Fibroblast of pulmonary artery (primary cell): ENCODE measurements around the gene TPST1.

Experiments
- DNase-seq: peaks from one replicate; pipeline ENCODE4 v3.0.0-alpha.2; 2010; ENCODE audit warnings: low read depth
- H3K4me3 ChIP-seq: replicated peaks from 2 replicates; pipeline ENCODE4 v1.5.1; 2011; ENCODE audit warnings: low read depth, mild to moderate bottlenecking, control low read depth, low read length, moderate library complexity
- TF ChIP-seq, protein P1 (sequence below): IDR thresholded peaks from 2 replicates; pipeline ENCODE4 v1.5.1; 2011; ENCODE audit warnings: mild to moderate bottlenecking, control low read depth, low read length, inconsistent platforms; ENCODE audit errors: missing control alignments

TPST1 gene

DNA sequence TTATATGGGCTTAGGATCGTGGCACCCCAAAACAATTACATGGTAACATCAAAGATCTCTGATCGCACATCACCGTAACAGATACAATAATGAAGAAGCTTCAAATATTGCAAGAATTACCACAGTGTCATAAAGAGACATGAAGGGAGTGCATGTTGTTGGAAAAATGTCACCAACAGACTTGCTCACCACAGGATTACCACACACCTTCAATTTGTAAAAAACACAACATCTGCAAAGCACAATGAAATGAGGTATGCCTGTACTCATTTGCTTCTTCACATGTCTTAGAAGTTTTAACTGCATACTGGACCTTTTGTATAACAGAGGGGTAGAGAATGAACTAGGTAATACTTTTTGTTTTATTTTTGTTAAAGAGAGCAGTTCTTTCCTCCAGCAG is 96.6 kb downstream of the TPST1 start:
- TF ChIP-seq, protein P1, sequence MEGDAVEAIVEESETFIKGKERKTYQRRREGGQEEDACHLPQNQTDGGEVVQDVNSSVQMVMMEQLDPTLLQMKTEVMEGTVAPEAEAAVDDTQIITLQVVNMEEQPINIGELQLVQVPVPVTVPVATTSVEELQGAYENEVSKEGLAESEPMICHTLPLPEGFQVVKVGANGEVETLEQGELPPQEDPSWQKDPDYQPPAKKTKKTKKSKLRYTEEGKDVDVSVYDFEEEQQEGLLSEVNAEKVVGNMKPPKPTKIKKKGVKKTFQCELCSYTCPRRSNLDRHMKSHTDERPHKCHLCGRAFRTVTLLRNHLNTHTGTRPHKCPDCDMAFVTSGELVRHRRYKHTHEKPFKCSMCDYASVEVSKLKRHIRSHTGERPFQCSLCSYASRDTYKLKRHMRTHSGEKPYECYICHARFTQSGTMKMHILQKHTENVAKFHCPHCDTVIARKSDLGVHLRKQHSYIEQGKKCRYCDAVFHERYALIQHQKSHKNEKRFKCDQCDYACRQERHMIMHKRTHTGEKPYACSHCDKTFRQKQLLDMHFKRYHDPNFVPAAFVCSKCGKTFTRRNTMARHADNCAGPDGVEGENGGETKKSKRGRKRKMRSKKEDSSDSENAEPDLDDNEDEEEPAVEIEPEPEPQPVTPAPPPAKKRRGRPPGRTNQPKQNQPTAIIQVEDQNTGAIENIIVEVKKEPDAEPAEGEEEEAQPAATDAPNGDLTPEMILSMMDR: no peak
- no peak overlapping the region for H3K4me3 ChIP-seq
- DNase-seq: peak; percentile 42

DNA sequence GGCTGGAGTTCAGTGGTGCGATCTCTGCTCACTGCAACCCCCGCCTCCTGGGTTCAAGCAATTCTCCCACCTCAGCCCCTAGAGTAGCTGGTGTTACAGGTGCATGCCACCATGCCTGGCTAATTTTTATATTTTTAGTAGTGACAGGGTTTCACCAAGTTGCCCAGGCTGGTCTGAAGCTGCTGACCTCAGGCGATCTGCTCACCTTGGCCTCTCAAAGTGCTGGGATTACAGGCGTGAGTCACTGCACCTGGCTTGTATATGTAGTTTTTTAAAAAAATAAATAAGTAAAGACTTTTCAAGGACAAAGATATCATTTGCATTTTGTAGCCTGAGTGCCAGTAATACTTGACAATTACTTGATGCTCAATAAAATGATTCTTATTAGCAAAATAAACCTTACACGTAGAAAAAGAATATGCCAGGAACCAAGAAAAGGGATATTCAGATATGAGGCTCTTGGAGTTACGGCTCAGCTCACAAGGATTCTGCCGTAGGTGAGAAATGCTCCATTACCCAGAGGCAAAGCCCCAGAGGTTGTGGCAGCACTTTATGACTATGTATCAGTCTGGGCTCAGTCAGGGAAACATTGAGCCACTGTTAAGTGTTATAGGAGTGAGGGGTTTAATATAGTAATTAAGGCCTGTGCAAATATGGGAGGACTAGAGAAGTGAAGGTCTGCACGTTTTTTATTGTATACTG is 98.5 kb downstream of the TPST1 start:
- H3K4me3 ChIP-seq: no peak overlapping the region
- DNase-seq: no peak
- TF ChIP-seq, protein P1: no peak

DNA sequence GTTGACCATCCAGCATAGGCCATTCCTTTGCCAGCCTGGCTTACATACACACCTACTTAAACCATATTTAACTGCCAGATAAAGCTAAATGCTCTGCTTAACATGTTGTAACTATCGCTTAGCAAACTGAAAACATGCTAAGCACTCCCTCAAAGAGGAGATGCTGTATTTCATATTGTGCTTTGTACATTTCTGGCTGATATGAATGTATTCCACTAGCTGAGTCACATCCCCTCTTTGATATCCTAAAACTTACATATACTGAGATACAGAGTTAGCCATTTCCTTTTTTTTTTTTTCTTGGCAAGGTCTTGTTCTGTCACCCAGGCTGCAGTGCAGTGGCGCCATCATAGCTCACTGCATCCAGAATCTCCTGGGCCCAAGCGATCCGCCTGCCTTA is 99.4 kb downstream of the TPST1 start:
- TF ChIP-seq, protein P1: no peak
- H3K4me3 ChIP-seq: no peak overlapping the region
- DNase-seq: peak; percentile 80

DNA sequence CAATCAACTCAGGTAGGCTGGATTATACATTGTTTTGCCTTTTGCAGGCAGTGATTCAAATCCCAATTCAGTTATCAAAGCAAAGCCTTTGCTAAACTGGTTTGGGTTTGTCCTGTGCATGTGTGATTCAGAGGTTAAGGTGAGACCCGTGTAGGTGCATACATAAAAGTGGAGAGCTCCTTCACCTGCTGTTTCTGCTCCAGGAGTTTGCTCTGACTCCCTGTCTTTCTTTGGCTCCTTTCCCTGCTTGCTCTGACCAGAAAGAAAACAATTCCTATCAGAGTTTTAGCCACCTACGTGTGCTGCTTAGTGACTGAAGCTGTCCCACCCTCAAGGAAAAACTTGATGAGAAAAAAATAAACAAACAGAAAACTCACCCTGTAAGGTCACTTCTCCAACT is 101.1 kb downstream of the TPST1 start:
- no peak for DNase-seq
- TF ChIP-seq, protein P1: no peak

DNA sequence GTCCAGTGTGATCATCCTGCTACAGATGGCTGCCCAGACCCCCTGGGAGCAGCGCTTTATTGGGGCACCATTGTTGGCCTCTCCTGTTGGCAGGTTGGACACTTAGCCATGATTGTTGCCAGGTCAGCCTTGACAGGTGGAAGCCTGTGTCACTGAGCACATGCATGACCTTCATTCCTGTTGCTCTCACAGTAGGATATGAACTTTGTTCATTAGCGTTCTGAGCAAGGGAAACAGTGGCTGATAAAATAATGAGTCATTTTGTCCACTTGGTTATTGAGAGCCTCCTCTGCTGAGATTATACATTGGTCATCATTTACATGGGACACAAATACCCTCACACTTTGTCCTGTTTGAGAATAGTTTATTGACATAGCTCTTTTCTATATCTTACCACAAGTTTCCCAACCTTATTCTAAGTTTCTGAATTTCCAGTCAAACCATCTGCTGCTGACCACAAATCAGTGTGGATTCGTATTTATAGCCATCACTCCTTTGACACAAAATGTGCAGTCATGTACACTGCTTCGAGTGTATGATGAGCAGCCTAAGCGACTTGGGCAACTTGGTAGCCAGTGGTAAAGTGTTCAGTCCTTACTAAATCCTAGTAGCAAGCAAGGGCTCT is 102.6 kb downstream of the TPST1 start:
- TF ChIP-seq, protein P1: no peak
- peak; percentile 66 for DNase-seq
- no peak overlapping the region for H3K4me3 ChIP-seq

More for the DNA sequence above, 101.1 kb downstream of the TPST1 start:
- H3K4me3 ChIP-seq: no peak overlapping the region

DNA sequence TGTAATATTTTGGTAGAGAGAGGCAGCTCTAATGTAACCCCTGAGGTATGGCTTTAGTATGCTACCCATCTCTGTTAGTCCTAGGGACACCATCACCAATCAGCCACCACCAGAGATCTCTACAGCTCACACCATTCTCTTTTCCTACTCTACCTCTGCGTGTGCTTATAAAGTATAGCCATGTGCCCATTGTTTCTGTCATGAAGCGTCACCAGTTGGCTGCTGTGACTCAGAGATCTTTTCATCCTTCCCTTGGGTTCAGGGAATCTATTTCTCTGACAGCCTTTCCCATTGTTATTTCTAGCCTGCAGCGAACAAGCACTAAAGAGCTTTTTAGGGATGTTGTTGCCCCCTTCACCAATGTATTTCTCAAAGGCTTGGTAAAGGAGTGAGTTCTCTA is 103.3 kb downstream of the TPST1 start:
- no peak overlapping the region for H3K4me3 ChIP-seq
- peak; percentile 33 for DNase-seq
- TF ChIP-seq, protein P1: no peak

DNA sequence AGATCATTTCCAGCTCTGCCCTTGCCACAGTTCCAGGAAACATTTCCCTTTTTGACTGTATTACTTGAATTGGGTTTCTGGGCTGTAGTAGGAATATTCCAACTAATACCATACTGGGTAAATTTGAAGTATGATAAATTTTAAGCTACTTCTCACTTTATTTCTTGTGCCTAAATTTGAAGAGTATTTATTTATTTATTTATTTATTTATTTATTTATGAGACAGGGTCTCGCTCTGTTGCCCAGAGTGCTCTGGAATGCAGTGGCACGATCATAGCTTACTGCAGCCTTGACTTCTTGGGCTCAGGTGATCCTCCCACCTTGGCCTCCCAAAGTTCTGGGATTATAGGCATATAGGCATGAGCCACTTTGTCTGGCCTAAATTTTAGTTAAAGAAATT is 105.5 kb downstream of the TPST1 start:
- no peak for DNase-seq
- TF ChIP-seq, protein P1: no peak
- no peak overlapping the region for H3K4me3 ChIP-seq
